ENCODE measurements around the gene ELAPOR1. TPM values are rescaled to one million over a fixed set of nuclear protein-coding genes. Genes with fewer than 3 reads are reported as not detected.

Gene ELAPOR1
- total RNA-seq, 1 donor from 2014 or later = not detected

- no peak for DNase-seq (ENCODE audit: low read depth)
- H3K4me3 ChIP-seq (ENCODE audit: low read depth, low read length) = peak within 1 kb of the TSS; percentile 80
- no peak for TF ChIP-seq CTCF (conservative IDR thresholded peaks at IDR 0.05; ENCODE audit: low read depth, low read length)
Measured at GRCh38 chr1:109090196-109091077, 23.5 kb upstream of the ELAPOR1 start, which contains the start of gene TMEM167B. TMEM167B (plus strand) TSS chr1:109090764; CDS start chr1:109090873, 109 bp downstream.

GRCh38 chr1:109091078-109091838 lies 22.7 kb upstream of the ELAPOR1 start:
- peak overlapping the region; percentile 80 for H3K4me3 ChIP-seq (ENCODE audit: low read depth, low read length)
- no peak for DNase-seq (ENCODE audit: low read depth)
- no peak for TF ChIP-seq CTCF (conservative IDR thresholded peaks at IDR 0.05; ENCODE audit: low read depth, low read length)

- no peak for DNase-seq (ENCODE audit: low read depth)
- TF ChIP-seq CTCF (conservative IDR thresholded peaks at IDR 0.05; ENCODE audit: low read depth, low read length) = no peak
- H3K4me3 ChIP-seq (ENCODE audit: low read depth, low read length) = peak overlapping the region; percentile 80
Measured at GRCh38 chr1:109091839-109092193, 22.1 kb upstream of the ELAPOR1 start.

- no peak overlapping the region for H3K4me3 ChIP-seq (ENCODE audit: low read depth, low read length)
- no peak for DNase-seq (ENCODE audit: low read depth)
- TF ChIP-seq CTCF (conservative IDR thresholded peaks at IDR 0.05; ENCODE audit: low read depth, low read length) = no peak
Measured at GRCh38 chr1:109094377-109094803, 19.5 kb upstream of the ELAPOR1 start.

GRCh38 chr1:109094871-109095270 lies 19.0 kb upstream of the ELAPOR1 start:
- H3K4me3 ChIP-seq (ENCODE audit: low read depth, low read length) = no peak overlapping the region
- no peak for TF ChIP-seq CTCF (conservative IDR thresholded peaks at IDR 0.05; ENCODE audit: low read depth, low read length)
- DNase-seq (ENCODE audit: low read depth) = no peak

GRCh38 chr1:109095631-109096030 lies 18.3 kb upstream of the ELAPOR1 start:
- no peak for TF ChIP-seq CTCF (conservative IDR thresholded peaks at IDR 0.05; ENCODE audit: low read depth, low read length)
- H3K4me3 ChIP-seq (ENCODE audit: low read depth, low read length) = no peak overlapping the region
- no peak for DNase-seq (ENCODE audit: low read depth)
